NCI-H1048 (cell line): Measurements from ENCODE around the gene ACVR1.

Experiments
- DNase-seq: peaks from one replicate; lab custom pipeline; 2025; lab: John Stamatoyannopoulos, UW

The ACVR1 gene

DNA sequence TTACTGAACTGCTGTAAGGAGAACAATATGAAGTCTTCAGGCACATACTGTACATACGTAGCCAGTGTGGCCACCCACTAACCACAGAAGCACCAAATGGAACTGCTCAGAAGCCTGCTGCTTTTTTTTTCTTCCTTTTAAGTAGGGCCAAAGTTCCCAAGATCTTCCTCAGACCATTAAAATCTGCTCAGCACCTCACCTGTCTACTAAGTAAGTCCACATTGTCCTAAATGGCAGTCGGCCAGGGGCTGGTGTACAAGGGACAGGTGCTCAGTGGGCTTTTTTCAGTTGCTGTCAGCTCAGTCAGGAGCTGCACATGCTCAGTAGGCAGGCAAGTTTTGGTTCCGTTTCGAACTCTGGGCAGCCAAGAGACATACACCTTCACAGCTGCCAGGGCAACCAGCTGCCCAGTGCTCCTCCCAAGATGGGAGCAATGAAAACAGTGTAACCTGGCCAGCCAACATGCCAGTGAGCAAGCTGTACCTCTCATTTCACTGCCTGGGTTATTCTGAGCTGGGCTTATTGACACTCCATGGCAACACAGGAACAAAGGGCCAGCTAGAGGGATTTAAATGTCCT, 86.1 kb downstream of the ACVR1 start:
- DNase-seq: no peak

DNA sequence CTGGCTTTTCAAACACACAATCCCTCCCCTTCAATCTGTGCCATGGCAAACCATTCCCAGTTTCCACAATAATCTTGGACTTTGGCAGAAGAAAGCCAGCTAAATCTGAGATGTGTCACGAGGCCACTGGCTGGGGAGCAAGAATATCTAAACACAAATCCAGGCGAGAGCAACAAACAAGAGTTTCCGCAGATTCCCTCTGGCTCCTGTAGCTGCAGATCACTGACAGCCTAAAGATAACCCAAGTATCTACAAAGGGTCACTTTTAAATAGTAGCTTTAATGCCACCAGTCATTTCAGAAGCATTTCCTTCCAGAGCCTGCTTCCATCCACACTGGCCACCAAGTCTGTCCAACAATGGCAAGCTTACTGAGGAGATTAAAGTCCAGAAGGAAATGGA, 86.9 kb downstream of the ACVR1 start:
- DNase-seq: no peak

- DNase-seq: no peak
Measured at GRCh38 chr2:157788201-157788600, 87.9 kb downstream of the ACVR1 start.

DNA sequence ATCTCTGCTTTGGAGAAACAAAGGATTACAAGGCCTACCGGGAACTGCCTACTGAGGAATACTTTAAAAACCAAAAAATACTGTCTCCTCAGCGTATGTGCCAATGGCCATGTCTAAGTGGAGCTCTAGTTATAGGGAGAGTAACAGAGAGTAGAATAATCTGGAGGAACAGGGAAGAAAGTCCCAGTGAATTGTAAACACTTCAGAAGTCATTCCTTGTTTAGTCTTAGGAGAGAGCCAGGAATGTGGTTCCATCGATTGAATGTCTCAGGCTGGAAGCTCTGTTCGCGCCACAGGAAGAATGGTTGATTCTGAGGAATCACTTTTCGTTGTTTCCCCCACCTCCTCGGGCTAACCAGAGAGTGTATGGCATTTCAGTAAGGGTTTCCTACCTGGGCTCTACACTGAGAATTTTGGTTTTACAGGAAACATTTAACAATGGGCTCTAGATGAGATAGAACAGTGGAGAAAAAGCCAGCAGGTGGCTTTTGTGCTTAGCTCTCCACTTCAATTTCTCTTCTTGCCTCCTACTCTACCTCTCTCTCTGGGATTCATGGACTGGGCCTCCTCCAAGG, 88.7 kb downstream of the ACVR1 start:
- no peak for DNase-seq

DNA sequence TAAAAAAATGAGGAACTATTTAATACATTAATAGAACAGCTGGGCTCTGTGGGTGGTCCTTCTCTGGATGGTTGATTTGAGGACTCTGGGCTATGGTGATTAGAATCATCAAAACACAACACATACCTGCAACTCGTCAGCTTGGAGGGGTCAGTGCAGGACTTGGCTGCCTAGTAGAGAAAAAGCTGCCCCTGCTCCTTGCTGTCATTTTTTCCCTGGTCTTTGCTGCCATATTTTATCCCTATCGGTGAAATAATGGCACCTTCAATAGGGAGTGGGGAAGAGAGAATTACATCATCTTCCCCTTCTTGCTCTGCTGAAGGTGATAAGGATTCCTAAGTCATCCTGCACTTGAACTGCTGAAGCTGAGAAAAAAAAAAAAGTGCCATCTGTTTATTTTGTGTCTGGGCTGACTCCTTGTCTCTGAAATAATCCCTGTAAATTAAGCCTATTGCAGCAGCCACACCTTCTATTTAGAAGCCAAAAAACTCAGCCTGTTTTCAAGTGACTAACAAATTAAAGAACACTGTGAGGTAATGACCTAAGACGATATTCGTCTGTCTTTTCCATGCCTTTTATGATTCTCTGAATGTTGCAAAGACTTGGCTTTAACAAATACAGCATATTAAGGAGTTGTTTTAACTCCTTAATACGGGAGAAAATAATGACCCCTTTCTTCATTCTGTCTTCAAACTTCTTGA, 89.3 kb downstream of the ACVR1 start:
- DNase-seq: no peak

GRCh38 chr2:157785866-157786662, 90.1 kb downstream of the ACVR1 start:
- no peak for DNase-seq

- DNase-seq: peak; percentile 74
Measured at GRCh38 chr2:157785200-157785599, 90.9 kb downstream of the ACVR1 start.

DNA sequence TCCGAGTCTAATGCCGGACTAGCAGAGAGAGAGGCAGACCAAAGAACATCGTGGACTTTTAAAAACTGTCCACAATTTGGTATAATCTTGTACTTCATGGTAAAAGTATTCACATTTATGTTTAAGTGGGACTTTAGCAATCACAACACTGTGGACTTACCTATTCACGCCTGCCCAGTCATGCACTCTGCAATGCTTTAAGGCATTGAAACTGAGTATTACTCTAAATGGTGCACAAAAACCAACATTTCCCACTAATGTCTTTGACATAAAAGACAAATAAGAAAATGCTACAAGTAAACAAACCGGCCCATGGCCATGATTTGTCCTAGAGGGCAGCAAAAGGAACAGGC, 91.3 kb downstream of the ACVR1 start:
- no peak for DNase-seq

DNA sequence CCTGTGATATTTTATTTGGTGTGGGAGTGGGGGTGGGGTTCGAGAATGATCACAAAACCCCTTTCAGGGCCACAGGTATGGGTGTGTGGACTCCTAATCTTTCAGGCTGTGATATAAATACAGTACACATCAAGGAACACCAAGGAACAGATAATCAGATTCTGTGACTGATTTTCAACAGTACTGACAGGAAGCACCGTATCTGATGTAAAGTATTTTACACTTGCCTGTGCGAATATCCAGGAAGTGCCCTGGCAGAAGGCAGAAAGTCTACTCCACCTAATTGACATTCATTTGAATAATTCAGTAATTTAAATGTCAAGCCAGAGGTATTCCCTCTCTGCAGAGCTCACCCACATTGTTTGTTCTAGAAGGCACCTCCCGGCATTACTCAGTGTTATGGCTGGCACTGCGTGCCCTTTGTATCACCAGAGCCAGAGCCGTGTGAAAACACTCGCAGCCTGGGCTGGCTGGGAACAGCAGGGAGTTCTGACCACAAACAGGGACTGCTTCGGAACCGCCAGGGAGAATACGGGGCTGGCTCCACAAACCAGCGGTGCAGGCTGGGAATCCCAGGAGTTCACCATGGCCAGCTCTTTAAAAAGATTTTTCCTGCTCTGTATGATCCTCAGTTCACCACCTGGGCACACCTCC, 91.8 kb downstream of the ACVR1 start:
- DNase-seq: peak; percentile 71

GRCh38 chr2:157783245-157783644, 92.9 kb downstream of the ACVR1 start:
- no peak for DNase-seq

- DNase-seq: no peak
Measured at GRCh38 chr2:157782057-157782845, 93.9 kb downstream of the ACVR1 start.

DNA sequence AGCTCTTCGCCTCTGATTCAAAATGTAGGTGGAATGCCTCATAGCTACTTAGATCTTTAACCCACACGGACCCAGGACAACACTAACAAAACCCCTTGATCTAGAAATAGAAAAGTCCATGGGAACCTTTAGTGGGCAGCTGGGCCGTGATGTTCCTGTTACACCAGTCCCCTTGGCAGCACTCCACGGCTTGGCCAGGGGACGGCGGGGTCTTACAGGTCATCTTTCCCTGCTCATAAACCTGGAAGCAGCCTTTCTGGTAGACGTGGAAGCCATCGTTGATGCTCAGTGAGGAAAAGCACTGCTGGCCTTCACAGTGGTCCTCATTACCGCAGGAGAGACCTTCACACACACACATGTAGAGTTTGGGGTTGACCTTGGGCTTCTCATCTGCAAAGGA, 95.9 kb downstream of the ACVR1 start:
- DNase-seq: no peak

DNA sequence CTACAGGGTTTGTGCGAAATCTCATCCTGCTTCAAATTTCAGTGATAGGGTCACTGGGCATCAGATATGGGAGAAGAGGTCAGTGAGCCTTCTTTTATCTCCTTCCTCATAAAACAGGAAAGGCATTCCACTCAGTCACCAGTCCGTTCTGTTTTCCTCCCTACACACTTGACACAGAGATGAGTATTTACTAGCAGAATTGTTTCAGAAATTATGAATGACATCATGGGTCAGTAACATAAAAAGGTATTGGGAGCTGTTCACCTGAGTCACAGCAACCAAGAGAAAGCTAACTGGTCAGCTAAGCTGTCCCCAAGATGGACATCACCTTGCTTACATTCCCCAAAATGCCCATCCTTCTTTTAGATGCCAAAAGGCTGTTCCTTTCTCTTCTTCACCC, 96.3 kb downstream of the ACVR1 start:
- DNase-seq: no peak

DNA sequence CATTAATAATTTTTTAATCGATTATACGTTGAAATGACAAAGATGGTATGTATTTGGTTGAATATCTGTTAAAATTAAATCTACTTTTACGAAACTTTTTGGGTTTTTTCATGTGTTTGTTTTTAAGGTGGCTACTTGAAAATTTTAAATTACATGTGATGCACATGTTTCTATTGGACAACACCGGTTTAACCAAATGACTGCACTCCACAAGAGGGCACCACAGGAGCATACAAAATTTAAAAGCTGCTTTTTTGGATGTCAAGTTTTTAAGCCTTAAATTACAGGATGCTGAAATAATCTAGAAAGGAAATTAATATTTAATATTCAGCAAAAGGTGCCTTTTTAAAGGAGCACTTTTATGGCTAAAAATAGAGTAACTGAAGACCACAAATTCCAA, 98.7 kb downstream of the ACVR1 start:
- DNase-seq: no peak

- no peak for DNase-seq
Measured at GRCh38 chr2:157771234-157771633, 104.9 kb downstream of the ACVR1 start.

GRCh38 chr2:157769856-157770255, 106.3 kb downstream of the ACVR1 start:
- DNase-seq: no peak

DNA sequence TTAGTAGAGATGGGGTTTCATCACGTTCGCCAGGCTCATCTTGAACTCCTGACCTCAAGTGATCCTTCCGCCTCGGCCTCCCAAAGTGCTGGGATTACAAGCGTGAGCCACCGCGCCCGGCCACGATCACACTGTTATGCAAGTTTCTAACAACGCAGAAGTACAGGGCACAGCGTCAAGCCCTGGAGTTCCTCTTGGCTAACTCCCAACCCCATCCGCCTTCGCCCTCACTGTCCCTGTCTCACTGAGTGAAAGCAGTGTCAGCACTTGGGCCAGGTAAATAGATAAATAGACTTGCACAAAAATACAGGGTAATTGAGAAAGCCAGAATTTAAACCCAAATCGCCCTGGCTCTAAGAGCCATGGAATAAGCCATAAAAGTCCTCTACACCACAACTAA, 111.7 kb downstream of the ACVR1 start:
- DNase-seq: no peak

GRCh38 chr2:157761520-157761919, 114.6 kb downstream of the ACVR1 start:
- no peak for DNase-seq

DNA sequence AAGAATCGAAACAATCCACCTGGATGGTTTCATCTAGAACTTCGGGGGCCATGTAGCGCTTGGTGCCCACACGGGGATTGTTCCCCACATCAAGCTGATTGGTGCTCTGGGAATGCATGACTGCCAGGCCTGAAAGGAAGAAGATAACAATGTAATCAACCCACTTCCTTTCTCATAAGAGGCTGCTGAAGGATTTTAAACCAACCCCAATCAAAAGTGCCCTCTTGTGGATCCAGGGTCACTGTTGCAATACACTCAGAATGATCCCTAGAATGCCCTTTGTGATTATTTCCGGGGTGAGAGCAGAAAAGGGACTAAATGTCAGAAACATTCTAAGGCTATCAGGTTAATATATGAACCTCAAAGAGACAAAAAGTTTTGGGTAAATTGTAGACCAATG, 115.2 kb downstream of the ACVR1 start:
- no peak for DNase-seq

DNA sequence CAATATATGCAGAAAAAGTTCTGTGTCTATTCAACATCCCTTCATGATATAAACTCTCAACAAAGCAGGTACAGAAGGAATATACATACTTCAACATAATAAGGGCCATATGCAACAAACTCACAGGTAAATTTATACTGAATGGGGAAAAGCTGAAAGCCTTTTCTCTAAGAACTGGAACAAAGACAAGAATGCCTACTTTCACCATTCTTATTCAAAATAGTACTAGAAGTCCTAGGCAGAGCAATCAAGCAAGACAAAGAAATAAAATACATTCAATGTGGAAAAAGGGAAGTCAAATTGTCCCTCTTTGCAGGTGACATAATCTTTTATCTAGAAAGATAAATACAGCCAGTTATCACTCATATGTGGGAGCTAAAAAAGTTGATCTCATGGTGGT, 116.3 kb downstream of the ACVR1 start:
- DNase-seq: no peak

GRCh38 chr2:157758586-157758985, 117.5 kb downstream of the ACVR1 start:
- DNase-seq: no peak

DNA sequence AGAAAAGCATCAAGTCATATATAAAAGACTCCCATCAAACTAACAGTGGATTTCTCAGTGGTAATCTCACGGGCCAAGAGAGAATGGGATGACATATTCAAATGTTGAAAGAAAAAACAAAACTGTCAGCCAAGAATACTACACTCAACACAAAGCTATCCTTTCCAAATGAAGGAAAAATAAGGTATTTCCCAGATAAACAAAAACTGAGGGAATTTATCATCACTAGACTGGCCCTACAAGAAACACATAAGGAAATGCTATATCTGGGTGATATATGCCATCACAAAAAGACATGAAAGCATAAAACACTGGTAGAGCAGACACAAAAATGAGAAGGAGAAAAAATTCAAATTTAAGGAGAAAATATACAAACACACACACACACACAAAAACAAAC, 118.6 kb downstream of the ACVR1 start:
- DNase-seq: no peak
